CD4-positive, alpha-beta T cell (primary cell): ENCODE results near the gene CCDC12. TPM values are rescaled to one million over a fixed set of nuclear protein-coding genes. Genes with fewer than 3 reads are reported as not detected.

ENCODE experiments used
- ATAC-seq: fragments of 200-7000 bp; cut with Tn5 transposase; one replicate; pipeline ENCODE4 v1.10.0; 2022; ENCODE audit warnings: mild to moderate bottlenecking; ENCODE audit not compliant: poor library complexity
- CTCF ChIA-PET: fragments of 350-600 bp; sonication (Branson Sonifier 250); formaldehyde crosslinking; loops from one replicate; lab custom pipeline; 2021; ENCODE audit warnings: antibody characterized with exemption, inconsistent platforms; lab: Charles Lee
- POLR2A ChIA-PET: fragments of 350-600 bp; sonication (Branson Sonifier 250); formaldehyde crosslinking; loops from one replicate; lab custom pipeline; 2021; ENCODE audit warnings: antibody characterized with exemption, inconsistent platforms; lab: Charles Lee
- DNase-seq, 14 experiments: peaks; one replicate each; pipeline ENCODE4 v3.0.0-alpha.2; 2013 to 2020; ENCODE audit warnings: mixed read lengths in 2 of 14
- H3K27ac ChIP-seq, 2 donors: one replicate each; pipeline versions ENCODE4 v1.5.1 to v1.7.0; 2013; ENCODE audit warnings: low read length in 2 of 2, low read depth in 1 of 2, mild to moderate bottlenecking in 1 of 2
- H3K27me3 ChIP-seq, 2 experiments: 1 replicate in 1 of 2; 2 replicates in 1 of 2; pipeline versions ENCODE4 v1.6.1 to v1.7.0; 2013; ENCODE audit warnings: low read length in 2 of 2, control low read depth in 1 of 2, mild to moderate bottlenecking in 1 of 2, moderate library complexity in 1 of 2; ENCODE audit not compliant: insufficient read depth in 2 of 2, control insufficient read depth in 1 of 2
- H3K36me3 ChIP-seq: one replicate; pipeline ENCODE4 v1.6.1; 2013; ENCODE audit warnings: low read length, control low read depth; ENCODE audit not compliant: insufficient read depth
- H3K4me1 ChIP-seq: one replicate; pipeline ENCODE4 v1.6.1; 2013; ENCODE audit warnings: low read length, control low read depth; ENCODE audit not compliant: insufficient read depth
- H3K4me3 ChIP-seq: one replicate; pipeline ENCODE4 v1.5.1; 2013; ENCODE audit warnings: mild to moderate bottlenecking, low read length, moderate library complexity
- H3K9me3 ChIP-seq, 2 experiments: 1 replicate in 1 of 2; 2 replicates in 1 of 2; pipeline versions ENCODE4 v1.6.1 to v1.7.0; 2013; ENCODE audit warnings: low read length in 2 of 2, mild to moderate bottlenecking in 2 of 2, control low read depth in 1 of 2, moderate library complexity in 1 of 2; ENCODE audit not compliant: control insufficient read depth in 1 of 2, insufficient read depth in 1 of 2
- H3K27ac Mint-ChIP-seq: one replicate; pipeline ENCODE4 v1.8.0; 2020; ENCODE audit warnings: mixed read lengths
- H3K27me3 Mint-ChIP-seq: one replicate; pipeline ENCODE4 v1.8.0; 2021; ENCODE audit warnings: mixed read lengths
- H3K36me3 Mint-ChIP-seq: one replicate; pipeline ENCODE4 v1.8.0; 2021; ENCODE audit warnings: low read depth, mixed read lengths
- H3K4me1 Mint-ChIP-seq: one replicate; pipeline ENCODE4 v1.8.0; 2021; ENCODE audit warnings: low read depth, mixed read lengths
- H3K4me3 Mint-ChIP-seq: one replicate; pipeline ENCODE4 v1.8.0; 2020; ENCODE audit warnings: mild to moderate bottlenecking, mixed read lengths
- H3K9me3 Mint-ChIP-seq: one replicate; pipeline ENCODE4 v1.8.0; 2020; ENCODE audit warnings: mixed read lengths
- intact Hi-C, 2 experiments: fragments of 100-400 bp; cut with DNase I in 1 of 2; cut with micrococcal nuclease in 1 of 2; formaldehyde crosslinking; loops; one replicate each; pipeline versions ENCODE4 v1.15.1 to v1.9.0; 2023 to 2025; cut with DNase I, micrococcal nuclease
- total RNA-seq, 174 experiments: library from RNA in 2 of 174; stranded (reverse) in 2 of 174; gene quantifications; one replicate each; pipeline ENCODE4 v1.2.3 and lab custom pipeline; 2021 to 2026
- TF ChIP-seq, protein P1 (sequence below): fragments of 200-600 bp; IDR thresholded peaks from one replicate; pipeline ENCODE4 v1.8.0; 2022; ENCODE audit warnings: antibody characterized with exemption, mild to moderate bottlenecking

Gene CCDC12
- total RNA-seq, 2 experiments from 2014 or later, result 57.5 to 59.5 TPM

- H3K36me3 ChIP-seq, result peaks cover 100% of the 10 kb centered on the region
- Mint-ChIP-seq H3K27me3 (no peaks in the 10 kb centered on the region), H3K36me3 (peaks cover 72% of the 10 kb centered on the region), H3K9me3 (no peaks in the 10 kb centered on the region), H3K27ac (no peak overlapping the region), H3K4me3 (no peak overlapping the region), H3K4me1 (peaks cover 15% of the 10 kb centered on the region)
- no peaks in the 10 kb centered on the region for H3K9me3 ChIP-seq
- DNase-seq, result no peak
- intact Hi-C loops, result no loop called here
- TF ChIP-seq, protein P1, sequence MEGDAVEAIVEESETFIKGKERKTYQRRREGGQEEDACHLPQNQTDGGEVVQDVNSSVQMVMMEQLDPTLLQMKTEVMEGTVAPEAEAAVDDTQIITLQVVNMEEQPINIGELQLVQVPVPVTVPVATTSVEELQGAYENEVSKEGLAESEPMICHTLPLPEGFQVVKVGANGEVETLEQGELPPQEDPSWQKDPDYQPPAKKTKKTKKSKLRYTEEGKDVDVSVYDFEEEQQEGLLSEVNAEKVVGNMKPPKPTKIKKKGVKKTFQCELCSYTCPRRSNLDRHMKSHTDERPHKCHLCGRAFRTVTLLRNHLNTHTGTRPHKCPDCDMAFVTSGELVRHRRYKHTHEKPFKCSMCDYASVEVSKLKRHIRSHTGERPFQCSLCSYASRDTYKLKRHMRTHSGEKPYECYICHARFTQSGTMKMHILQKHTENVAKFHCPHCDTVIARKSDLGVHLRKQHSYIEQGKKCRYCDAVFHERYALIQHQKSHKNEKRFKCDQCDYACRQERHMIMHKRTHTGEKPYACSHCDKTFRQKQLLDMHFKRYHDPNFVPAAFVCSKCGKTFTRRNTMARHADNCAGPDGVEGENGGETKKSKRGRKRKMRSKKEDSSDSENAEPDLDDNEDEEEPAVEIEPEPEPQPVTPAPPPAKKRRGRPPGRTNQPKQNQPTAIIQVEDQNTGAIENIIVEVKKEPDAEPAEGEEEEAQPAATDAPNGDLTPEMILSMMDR, result no peak
- H3K27me3 ChIP-seq, result no peaks in the 10 kb centered on the region
- H3K4me3 ChIP-seq, result no peak overlapping the region
- H3K4me1 ChIP-seq, result peaks cover 24% of the 10 kb centered on the region
- ChIA-PET POLR2A (no interaction called here), CTCF (no interaction called here)
- H3K27ac ChIP-seq, result no peak overlapping the region
- no peak for ATAC-seq
Measured at GRCh38 chr3:47001731-47002170, 25.2 kb upstream of the CCDC12 start.

GRCh38 chr3:47000922-47001730 is 24.6 kb upstream of the CCDC12 start:
- TF ChIP-seq, protein P1, result no peak
- Mint-ChIP-seq H3K36me3 (peaks cover 67% of the 10 kb centered on the region), H3K27me3 (no peaks in the 10 kb centered on the region), H3K9me3 (no peaks in the 10 kb centered on the region), H3K4me3 (no peak overlapping the region), H3K27ac (no peak overlapping the region), H3K4me1 (peaks cover 16% of the 10 kb centered on the region)
- no peaks in the 10 kb centered on the region for H3K27me3 ChIP-seq
- CTCF ChIA-PET, result no interaction called here
- no peak overlapping the region for H3K27ac ChIP-seq
- no peaks in the 10 kb centered on the region for H3K9me3 ChIP-seq
- peaks cover 30% of the 10 kb centered on the region for H3K4me1 ChIP-seq
- H3K4me3 ChIP-seq, result no peak overlapping the region
- no peak for ATAC-seq
- intact Hi-C loops, result no loop called here
- peaks cover 100% of the 10 kb centered on the region for H3K36me3 ChIP-seq
- POLR2A ChIA-PET, result interaction anchor here (0.5 kb wide), 1 partner anchor 278 kb away, joined by 3 read pairs; no protein-coding TSS in a partner anchor
- DNase-seq, result no peak

DNA sequence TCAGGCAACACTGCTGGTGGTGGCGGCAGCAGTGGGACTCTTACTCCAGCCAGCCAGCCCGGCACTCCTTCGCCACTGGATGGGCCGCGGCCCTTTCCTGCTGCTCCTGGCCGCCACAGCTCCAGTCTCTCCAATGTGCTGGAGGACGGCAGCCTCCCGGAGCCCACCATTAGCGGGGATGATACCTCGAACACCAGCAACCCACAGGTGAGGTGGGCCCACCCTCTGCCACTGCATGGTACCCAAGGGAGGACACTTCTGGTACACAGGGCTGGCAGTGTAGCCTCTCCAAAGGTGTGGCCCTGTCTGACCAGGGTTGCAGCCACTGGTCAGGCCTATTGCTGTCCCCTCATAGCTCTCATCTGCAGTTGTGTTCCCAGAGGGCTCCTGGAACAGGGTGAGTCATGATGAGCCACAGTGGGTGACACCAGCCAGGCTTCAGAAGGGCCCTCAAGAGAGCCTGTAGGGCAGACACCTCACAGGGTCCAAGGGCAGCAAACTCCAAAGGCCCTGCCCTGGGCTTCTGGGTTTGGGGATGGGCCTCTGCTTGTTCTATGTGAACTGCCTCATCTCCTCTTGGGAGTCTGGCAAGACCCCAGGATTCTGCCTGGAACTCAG is 23.8 kb upstream of the CCDC12 start:
- no peaks in the 10 kb centered on the region for H3K9me3 ChIP-seq
- peaks cover 35% of the 10 kb centered on the region for H3K4me1 ChIP-seq
- no peak for DNase-seq
- ChIA-PET CTCF (no interaction called here), POLR2A (interaction anchor here (0.5 to 1.4 kb wide), 2 partner anchors 20 to 279 kb away, joined by 3 to 5 read pairs; partner anchors contain the start of gene NBEAL2)
- Mint-ChIP-seq H3K4me1 (peaks cover 16% of the 10 kb centered on the region), H3K27me3 (no peaks in the 10 kb centered on the region), H3K36me3 (peaks cover 64% of the 10 kb centered on the region), H3K9me3 (no peaks in the 10 kb centered on the region), H3K27ac (no peak overlapping the region), H3K4me3 (no peak overlapping the region)
- ATAC-seq, result no peak
- intact Hi-C loops, result no loop called here
- no peak overlapping the region for H3K27ac ChIP-seq
- H3K36me3 ChIP-seq, result peaks cover 100% of the 10 kb centered on the region
- no peak overlapping the region for H3K4me3 ChIP-seq
- TF ChIP-seq, protein P1, result no peak
- no peaks in the 10 kb centered on the region for H3K27me3 ChIP-seq
